ENCODE results near the gene MUC6.

Gene MUC6

GRCh38 chr11:1036303-1036923 is at the start of gene MUC6:
Gene MUC6, minus strand, starts transcription at chr11:1036718. Its CDS starts 63 bp downstream, at chr11:1036655.
- DNase-seq = no peak

- DNase-seq = no peak
Measured at GRCh38 chr11:1085440-1086170, 49.1 kb upstream of the MUC6 start.

- DNase-seq = no peak
Measured at GRCh38 chr11:1084561-1085439, 48.3 kb upstream of the MUC6 start.

- DNase-seq = no peak
Measured at GRCh38 chr11:1083621-1084551, 47.4 kb upstream of the MUC6 start.

GRCh38 chr11:1082728-1083620 is 46.5 kb upstream of the MUC6 start:
- no peak for DNase-seq

GRCh38 chr11:1082346-1082727 is 45.8 kb upstream of the MUC6 start:
- no peak for DNase-seq

- DNase-seq = no peak
Measured at GRCh38 chr11:1081601-1082311, 45.2 kb upstream of the MUC6 start.

GRCh38 chr11:1078191-1078601 is 41.7 kb upstream of the MUC6 start:
- no peak for DNase-seq

GRCh38 chr11:1077417-1078119 is 41.0 kb upstream of the MUC6 start:
- no peak for DNase-seq

- no peak for DNase-seq
Measured at GRCh38 chr11:1077033-1077416, 40.5 kb upstream of the MUC6 start.

- DNase-seq = no peak
Measured at GRCh38 chr11:1076061-1076665, 39.6 kb upstream of the MUC6 start.

- no peak for DNase-seq
Measured at GRCh38 chr11:1075341-1075911, 38.9 kb upstream of the MUC6 start.

- no peak for DNase-seq
Measured at GRCh38 chr11:1074244-1075221, 38.0 kb upstream of the MUC6 start, which contains the start of gene MUC2. Gene MUC2, plus strand, starts transcription at chr11:1074874.

- no peak for DNase-seq
Measured at GRCh38 chr11:1073851-1074243, 37.3 kb upstream of the MUC6 start.

- DNase-seq = no peak
Measured at GRCh38 chr11:1073261-1073724, 36.8 kb upstream of the MUC6 start.

GRCh38 chr11:1072821-1073231 is 36.3 kb upstream of the MUC6 start:
- no peak for DNase-seq

- no peak for DNase-seq
Measured at GRCh38 chr11:1072116-1072820, 35.8 kb upstream of the MUC6 start.

All from NCI-H774 (cell line).